Thyroid gland (tissue), 4 donors: Measurements from ENCODE around the gene ZNF107.

Experiments
- POLR2A ChIP-seq, 2 donors: fragments of 450-650 bp; IDR thresholded peaks; one replicate each; pipeline ENCODE4 v1.6.1; 2017; ENCODE audit warnings: antibody characterized with exemption in 2 of 2, mild to moderate bottlenecking in 2 of 2, moderate library complexity in 1 of 2
- TF ChIP-seq, protein P1 (sequence below), 6 experiments: fragments of 200-600 bp in 3 of 6; fragments of 450-650 bp in 3 of 6; sonication (generic) in 3 of 6; IDR thresholded peaks; one replicate each; pipeline ENCODE4 v1.5.1; 2016 to 2019; ENCODE audit warnings: antibody characterized with exemption in 6 of 6, mild to moderate bottlenecking in 2 of 6, inconsistent platforms in 1 of 6, moderate library complexity in 1 of 6

DNA sequence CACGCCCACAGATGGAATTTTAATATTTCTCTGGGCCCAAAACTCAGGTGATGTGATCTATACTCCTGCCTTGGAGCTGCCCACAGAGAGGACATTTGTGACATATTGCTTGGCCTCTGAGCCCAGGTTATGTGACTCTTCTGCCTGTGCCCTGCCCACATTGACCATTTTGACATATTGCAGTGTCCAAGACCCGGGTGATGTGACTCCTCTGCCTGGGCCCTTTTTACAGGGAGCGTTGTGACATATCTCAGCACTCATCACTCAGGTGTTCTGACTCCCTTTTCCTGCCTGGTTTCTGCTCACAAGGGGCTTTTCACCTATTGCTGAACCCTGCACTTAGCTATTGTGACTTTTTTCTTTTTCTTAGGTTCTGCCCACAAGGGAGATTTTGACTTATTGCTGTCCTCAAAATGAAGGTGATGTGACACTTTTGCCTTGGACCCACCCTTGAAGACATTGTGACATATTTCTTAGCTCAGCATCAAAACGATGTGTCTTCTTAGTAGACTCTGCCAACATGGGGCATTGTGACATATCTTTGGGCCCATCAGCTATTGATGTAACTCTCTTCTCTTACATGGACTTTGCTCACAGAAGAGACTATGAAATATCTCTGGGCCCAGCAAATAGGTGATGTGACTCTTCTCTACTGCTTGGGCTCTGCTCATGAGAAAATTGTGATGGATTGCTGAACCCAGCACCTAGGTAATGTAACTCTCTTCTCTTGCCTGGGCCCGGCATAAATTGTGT, 11.0 kb upstream of the ZNF107 start:
- TF ChIP-seq, protein P1, sequence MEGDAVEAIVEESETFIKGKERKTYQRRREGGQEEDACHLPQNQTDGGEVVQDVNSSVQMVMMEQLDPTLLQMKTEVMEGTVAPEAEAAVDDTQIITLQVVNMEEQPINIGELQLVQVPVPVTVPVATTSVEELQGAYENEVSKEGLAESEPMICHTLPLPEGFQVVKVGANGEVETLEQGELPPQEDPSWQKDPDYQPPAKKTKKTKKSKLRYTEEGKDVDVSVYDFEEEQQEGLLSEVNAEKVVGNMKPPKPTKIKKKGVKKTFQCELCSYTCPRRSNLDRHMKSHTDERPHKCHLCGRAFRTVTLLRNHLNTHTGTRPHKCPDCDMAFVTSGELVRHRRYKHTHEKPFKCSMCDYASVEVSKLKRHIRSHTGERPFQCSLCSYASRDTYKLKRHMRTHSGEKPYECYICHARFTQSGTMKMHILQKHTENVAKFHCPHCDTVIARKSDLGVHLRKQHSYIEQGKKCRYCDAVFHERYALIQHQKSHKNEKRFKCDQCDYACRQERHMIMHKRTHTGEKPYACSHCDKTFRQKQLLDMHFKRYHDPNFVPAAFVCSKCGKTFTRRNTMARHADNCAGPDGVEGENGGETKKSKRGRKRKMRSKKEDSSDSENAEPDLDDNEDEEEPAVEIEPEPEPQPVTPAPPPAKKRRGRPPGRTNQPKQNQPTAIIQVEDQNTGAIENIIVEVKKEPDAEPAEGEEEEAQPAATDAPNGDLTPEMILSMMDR (IDR thresholded peaks at IDR 0.05) = no peak
- TF ChIP-seq POLR2A (IDR thresholded peaks at IDR 0.05) = no peak
